GM19468 (cell line): Measurements from ENCODE around the gene SLC25A40.
"Not testable (repeated sequence)": the region's sequence is repeated elsewhere in the genome, so short reads cannot be mapped to it uniquely, and the experiment has no call there.

Experiments
- ATAC-seq: cut with Tn5 transposase; IDR thresholded peaks from one replicate; pipeline ENCODE4 v1.9.1; 2021; ENCODE audit warnings: mild to moderate bottlenecking, moderate library complexity, moderate number of reproducible peaks; ENCODE audit not compliant: unreplicated experiment; ENCODE audit errors: extremely low read depth

Gene SLC25A40, protein sequence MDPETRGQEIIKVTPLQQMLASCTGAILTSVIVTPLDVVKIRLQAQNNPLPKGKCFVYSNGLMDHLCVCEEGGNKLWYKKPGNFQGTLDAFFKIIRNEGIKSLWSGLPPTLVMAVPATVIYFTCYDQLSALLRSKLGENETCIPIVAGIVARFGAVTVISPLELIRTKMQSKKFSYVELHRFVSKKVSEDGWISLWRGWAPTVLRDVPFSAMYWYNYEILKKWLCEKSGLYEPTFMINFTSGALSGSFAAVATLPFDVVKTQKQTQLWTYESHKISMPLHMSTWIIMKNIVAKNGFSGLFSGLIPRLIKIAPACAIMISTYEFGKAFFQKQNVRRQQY

DNA sequence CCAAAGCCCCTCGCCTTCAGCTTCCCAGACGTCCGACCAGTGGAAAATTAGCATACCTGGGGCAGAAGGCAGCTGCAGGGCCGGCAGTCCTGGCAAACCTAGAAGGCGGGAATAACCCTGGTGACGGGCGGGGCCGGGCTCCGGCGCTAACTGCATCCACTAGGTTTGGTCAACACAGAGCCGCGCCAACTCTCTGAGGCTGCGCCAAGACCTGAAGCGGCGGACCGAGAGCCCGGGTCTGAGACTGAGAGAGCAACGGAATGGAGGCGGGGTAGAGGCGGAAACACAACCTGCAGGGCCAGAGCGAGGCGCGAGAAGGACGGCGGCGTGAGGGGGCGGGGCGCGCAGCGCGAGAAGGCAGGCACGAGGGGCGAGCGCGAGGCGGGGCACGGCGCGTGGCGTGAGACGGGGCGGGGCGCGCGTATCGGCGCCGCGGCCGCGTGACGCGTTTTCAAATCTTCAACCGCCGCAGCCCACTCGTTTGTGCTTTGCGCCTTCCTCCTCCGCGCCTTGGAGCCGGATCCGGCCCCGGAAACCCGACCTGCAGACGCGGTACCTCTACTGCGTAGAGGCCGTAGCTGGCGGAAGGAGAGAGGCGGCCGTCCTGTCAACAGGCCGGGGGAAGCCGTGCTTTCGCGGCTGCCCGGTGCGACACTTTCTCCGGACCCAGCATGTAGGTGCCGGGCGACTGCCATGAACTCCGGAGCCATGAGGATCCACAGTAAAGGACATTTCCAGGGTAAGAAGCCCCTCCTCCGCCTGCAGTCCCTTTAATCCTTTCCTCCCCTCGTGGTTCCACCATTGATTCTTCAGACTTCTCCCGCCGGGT lies at the start of gene SLC25A40, which contains the start of gene DBF4:
Gene SLC25A40 (minus strand): TSS at position 321 of the 829 bp plus-strand sequence. CDS start 17,633 bp downstream, outside the sequence.
Gene DBF4 (plus strand): TSS at position 454 of the 829 bp plus-strand sequence. CDS start 240 bp downstream, at position 694.
- ATAC-seq: peak; percentile 93

DNA sequence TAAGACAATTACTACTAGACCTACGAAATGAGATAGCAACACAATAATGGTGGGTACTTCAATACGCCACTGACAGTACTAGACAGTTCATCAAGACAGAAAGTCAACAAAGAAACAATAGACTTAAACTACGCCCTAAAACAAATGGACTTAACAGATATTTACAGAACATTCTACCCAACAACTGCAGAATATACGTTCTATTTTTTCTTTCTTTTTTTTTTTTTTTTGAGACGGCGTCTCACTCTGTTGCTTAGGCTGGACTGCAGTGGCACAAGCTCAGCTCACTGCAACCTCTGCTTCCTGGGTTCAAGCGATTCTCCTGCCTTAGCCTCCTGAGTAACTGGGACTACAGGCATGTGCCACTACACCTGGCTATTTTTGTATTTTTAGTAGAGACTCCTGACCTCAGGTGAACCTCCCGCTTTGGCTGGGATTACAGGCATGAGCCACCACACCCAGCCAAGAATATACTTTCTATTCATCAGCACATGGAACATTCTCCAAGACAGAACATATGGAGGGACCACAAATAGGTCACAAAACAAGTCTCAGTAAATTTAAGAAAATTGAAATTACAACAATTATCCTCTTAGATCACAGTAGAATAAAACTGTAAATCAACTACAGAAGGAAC lies 46.7 kb upstream of the SLC25A40 start:
- ATAC-seq: not testable (repeated sequence)

DNA sequence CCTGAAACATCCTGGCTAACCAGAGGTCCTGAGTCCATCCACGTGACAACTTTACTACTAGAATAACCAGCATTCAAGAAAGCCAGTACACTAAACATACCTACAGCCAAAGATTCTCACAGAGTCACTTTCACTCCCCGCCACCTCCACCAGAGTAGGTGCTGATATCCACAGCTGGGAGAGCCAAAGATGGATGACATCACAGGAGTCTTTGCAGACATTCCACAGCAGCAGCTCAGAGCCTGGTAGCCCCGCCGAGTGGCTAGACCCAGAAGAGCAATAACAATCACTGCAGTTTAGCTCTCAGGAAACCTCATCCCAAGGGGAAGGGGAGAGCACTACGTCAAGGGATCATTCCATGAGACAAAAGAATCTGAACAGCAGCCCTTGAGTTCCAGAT lies 44.4 kb upstream of the SLC25A40 start:
- no peak for ATAC-seq

DNA sequence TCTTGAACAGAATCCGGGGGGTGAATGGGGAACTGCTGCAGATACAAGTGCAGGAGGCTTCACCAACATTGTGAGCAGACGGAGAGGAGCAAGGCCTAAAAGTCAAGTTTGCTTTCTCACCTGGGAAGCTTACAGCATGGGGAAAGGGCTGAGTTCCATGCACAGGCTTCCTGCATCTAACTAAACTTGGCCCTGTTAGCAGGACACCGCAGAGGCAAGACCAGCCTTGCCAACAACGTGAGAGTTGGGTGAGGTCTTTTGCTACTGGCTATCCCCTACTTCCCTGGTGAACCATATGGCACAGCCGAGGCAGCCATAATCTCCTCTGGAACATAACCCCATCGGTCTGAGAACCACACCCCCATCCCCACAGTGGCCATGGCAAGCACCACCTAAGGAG lies 43.7 kb upstream of the SLC25A40 start:
- no peak for ATAC-seq

DNA sequence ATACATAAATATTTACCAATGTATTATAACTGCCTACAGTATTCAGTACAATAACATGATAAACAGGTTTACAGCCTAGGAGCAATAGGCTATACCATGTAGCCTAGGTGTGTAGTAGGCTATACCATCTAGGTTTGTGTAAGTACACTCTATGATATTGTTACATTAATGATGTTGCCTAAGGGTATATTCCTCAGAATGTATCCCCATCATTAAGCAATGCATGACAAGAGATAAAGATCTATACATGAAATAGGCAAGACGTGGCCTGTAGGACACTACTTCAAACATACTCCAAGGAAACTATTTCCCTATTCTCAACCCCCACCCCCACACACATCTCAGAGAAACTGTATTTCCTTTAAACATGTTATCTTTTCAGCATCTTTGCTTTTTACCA lies 42.6 kb upstream of the SLC25A40 start:
- no peak for ATAC-seq

DNA sequence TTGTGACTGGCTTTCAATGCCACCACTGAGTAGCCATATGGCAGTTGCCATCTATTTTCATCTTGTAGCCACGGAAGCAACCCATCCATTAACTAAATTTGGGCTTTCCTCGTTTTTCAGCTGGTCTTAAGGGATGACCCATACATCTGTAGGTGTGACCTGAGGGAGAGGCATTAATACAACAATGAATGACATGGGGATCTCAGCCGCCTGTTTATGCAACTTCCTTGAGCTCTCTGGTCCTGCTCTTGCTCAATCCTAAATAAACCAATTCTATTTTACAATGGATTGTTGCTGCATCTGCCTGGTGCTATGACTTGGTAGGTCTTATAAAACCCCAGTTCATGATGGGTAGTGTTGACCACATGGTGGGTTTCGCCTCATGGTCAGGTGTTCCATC lies 36.0 kb upstream of the SLC25A40 start:
- ATAC-seq: no peak

DNA sequence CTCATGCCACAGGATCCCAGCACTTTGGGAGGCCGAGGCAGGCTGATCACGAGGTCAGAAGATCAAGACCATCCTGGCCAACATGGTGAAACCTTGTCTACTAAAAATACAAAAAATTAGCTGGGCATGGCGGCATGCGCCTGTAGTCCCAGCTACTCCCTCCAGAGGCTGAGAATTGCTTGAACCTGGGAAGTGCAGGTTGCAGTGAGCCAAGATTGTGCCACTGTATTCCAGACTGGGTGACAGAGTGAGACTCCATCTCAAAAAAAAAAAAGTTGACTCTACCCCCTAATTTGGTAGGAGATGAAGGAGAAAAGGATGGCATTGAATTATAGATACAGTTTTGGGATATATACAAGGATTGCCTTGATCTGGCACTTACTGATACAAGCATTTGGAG lies 32.7 kb upstream of the SLC25A40 start:
- not testable (repeated sequence) for ATAC-seq

DNA sequence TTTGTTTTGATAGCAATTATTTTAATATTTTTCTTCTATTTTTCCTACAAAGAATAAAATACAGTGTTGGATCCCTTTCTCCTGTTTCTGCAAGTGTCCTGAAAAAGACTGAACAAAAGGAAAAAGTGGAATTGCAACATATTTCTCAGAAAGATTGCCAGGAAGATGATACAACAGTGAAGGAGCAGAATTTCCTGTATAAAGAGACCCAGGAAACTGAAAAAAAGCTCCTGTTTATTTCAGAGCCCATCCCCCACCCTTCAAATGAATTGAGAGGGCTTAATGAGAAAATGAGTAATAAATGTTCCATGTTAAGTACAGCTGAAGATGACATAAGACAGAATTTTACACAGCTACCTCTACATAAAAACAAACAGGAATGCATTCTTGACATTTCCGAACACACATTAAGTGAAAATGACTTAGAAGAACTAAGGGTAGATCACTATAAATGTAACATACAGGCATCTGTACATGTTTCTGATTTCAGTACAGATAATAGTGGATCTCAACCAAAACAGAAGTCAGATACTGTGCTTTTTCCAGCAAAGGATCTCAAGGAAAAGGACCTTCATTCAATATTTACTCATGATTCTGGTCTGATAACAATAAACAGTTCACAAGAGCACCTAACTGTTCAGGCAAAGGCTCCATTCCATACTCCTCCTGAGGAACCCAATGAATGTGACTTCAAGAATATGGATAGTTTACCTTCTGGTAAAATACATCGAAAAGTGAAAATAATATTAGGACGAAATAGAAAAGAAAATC lies 31.2 kb upstream of the SLC25A40 start:
- ATAC-seq: not testable (repeated sequence)

DNA sequence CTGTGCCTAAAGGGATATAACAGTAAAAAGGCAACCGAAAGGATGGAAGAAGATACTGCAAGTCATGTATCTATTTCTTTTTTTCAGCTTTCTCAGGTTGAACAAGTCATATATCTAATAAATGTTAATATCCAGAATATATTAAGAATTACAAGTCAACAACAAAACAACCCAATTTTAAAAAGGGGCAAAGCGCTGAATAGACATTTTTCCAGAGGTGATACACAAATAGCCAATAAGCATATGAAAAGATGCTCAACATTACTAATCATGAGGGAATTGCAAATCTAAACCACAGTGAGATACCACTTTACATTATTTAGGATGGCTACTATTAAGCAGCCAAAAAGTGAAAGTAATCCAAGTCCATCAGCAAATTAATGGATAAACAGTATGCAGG lies 23.1 kb upstream of the SLC25A40 start:
- ATAC-seq: no peak

DNA sequence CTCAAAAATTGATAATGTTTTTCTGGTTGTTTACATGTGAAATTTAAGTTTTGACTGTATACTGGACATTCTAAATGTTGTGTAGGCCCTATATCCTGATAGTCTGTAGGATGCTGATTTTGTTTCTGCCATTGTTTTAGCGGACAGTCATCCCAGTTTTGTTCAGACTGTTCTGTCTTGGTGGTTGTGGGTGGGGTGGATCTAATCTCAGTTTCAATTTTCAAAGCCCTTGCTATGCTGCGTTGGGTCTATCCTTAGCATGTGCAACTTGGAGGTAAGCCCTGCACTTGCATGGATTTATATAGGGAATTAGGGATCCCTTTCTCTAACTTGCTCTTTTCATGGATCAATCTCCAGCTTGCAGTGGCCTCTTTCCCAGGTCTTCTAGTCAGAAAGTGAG lies 19.2 kb upstream of the SLC25A40 start:
- ATAC-seq: no peak

DNA sequence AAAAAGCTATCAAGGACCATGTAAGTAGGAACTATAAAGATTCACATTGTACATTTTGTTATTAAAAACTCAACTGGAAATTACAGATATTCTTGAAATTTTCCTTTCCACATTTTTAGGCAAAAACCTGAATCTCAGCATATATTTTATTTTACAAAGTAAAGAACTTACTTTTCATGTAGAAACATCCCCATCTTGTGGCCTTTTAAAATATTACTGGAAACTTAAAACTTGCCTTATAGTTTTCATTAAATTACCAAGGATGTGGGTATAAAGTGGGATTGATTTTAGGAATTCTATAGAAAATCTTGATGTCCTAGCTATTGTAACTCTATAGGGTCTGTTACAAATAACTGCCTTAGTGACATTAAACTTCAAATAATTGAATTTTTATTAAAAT lies 10.7 kb upstream of the SLC25A40 start:
- no peak for ATAC-seq

DNA sequence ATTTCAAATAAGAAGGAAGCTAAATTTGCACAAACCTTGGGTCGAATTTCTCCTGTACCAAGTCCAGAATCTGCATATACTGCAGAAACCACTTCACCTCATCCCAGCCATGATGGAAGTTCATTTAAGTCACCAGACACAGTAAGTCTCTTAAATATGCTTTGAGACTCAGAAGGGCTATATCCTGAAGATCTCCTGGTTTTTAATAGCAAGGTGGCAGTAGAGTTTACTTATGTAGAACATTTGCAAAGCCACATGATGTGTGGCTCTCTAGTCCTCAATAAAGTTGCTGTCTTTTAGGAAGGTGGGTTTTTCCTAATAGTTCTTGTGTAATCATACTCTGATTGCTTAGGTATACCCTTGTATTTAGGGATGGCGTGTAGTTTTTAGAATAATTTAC lies 8.9 kb upstream of the SLC25A40 start:
- ATAC-seq: no peak

DNA sequence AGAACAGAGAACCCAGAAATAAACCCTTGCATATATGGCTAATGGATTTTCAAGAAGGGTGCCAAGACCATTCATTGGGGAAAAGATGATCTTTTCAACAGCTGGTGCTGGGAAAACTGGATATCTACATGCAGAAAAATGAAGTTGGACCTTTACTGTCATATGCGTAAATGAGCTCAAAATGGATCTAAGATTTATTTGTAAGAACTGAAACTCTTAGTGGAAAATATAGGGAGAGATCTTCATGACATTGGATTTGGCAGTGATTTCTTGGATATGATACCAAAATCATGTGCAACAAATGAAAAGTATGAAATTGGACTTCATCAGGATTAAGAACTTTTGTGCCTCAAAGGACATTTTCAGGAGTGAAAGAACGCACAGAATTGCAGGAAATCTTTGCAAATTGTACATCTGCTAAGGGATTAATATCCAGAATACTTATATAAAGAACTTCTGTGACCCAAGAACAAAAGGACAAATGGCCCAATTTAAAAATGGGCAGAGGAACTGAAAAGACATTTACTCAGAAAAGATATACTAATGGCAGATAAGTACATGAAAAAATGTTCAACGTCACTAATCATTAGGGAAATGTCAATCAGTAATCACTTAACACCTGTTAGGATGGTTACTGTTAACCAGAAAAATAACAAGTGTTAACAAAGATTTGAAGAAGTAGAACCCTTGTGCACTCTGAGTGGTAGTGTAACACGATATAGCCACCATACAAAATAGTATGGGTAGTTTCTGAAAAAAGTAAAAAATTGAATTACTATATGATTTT lies 6.2 kb upstream of the SLC25A40 start:
- ATAC-seq: no peak

DNA sequence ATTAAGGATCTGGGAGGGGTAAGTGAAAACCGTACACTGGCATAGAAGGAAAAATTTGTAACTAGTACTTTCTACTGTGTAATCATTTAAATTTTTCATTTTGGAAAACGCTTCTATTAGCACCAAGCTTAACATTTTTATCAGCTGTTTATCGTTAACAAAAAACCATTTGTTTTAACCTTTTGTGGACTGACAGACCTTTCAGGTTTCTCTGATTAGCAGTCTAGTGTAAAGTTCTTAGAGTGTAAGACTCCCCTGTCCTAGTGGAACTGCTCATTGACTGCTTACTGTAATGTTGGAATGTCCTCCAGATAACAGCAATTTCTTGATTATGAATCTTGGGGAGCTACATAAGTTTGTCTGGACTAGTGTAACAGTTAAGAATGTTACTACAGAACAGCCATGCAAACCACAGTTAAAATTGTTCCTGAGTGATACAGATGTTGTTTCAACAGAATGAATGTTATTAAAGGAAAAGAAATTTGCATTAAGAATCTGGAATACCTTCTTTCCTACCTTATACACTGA lies 2.1 kb upstream of the SLC25A40 start:
- ATAC-seq: no peak

DNA sequence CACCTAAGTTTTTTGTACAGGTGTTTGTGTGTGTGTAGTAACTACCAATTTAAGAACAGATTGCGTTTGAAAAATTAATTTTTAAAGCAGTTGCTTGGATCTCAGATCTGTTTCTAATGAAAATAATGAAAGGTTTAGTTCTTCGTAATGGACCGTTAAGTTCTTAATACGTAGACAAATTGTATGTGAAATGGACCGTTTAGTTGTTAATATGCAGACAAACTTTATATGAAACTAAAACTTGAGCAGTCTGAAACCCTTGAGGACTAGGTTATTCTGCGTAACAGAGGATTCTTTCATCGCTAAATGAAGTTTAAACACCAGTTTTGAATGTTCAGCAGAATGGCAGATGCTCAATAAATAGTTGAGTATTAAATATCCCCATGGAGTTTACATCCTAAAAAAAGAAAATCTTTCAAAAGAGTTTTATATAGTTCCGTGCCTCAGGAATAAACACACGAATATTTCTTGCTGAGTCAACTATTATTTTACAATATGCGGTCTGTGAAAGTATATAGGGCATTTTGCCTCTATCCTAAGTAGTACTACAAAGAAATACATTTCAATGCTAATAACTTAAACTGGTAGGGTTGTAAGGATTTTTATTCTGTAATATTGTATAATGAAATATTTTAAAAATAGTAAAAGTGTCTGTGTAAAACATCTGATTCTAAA lies 1.3 kb upstream of the SLC25A40 start:
- ATAC-seq: no peak

DNA sequence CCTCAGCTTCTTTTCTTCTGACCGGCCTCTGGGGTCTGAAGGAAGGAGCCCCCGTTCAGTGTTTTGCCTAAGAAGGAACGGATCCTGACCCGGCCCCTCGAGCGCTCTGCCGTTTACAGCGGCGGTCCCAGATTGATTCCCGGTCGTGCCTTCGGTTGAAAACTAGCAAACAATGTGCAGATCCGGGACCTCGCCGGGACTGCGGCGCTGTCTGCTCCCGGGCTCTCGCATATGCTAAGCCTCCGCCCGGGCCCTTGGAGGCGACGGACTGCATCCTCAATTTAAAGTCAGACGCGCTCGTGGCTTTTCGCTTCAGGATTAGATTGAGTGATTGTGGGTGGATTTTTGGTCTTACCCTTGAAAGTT lies 692 bp upstream of the SLC25A40 start:
- no peak for ATAC-seq

DNA sequence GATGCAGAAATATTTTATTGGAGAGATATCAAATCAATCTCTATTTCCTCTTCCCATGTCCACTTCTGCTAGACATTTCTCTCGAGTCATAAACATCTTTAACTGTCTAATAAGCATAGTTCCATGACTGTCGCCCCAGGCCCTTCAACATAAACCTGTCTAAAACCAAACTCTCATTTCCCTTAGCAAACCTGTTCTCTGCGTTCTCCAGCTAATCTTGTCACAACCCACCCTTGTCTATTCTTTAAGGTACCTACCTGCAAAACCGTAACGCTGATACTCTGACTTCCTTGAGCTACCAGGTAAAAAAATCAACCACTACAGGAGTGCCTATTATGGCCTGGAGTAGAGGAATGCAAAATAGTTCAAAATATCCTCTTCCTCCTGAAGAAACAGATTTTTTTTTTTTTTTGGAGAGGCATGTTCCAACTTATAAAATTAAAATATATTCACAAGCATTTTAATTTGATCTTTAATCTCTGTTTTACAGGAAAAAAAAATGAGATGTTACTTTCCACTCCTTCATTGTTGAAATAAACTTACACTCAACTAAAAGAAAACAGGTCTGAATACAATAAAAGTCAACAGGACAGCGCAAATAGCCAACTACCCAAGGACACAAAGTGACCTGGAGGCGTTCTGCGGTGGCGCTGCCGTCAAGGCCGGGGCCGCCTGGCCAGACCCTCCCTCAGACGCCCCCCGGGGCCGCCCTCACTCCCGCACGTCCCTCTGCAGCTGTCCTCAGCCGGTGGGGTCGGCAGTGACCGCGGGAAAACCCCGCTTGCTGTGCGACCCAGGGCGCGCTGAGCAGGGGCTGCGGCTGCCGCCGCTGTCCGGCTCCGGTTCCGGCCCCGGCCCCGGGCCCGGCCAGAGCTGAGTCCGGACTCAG lies 765 bp downstream of the SLC25A40 start:
- ATAC-seq: no peak

DNA sequence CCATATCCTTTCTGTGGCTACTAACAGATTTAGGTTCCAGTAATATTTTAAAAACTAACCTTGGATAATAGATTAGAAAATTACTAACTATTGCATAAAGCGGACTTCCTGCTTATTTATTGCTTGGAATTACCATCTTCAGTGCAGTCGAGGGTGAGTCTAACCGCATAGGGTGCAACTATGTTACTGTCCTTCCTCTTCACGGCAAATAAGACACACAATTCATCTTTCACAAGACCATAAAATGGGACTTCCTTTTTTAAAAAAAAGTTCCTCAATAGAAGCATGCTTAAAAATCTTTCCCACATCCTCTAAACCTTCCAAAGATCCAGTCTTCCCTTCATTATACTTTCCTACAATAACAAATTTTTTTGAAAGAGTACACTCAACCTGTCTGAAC lies 2.1 kb downstream of the SLC25A40 start:
- no peak for ATAC-seq
